ENCODE measurements around the gene DSCAM.

The DSCAM gene

DNA sequence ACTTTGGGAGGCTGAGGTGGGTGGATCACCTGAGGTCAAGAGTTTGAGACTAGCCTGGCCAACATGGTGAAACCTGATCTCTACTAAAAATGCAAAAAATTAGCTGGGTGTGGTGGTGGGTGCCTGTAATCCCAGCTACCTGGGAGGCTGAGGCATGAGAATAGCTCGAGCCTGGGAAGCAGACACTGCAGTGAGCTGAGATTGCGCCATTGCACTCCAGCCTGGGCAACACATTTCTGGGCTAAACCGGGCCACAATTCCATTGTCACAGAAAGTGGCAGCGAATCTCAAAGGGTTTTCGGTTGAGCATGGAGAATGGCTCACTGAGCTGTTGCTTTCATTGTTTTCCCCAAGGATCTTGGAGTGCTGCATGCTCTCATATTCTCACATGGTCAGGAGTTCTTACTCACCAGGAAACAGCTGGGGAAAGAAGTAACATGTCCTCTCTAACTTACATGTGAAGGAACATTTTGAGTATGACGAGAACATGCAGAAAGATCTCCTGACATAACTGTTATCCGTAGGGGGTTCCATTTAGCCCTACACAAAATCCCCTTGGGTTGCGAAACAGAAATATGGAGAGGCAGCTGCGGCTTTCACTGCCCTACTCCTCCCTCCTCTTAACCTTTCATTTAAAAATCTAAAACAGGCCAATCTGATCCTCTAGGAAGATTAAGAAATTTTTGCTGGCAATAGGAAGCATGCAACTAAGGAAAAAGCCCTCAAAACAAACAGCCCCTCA, 638.6 kb downstream of the DSCAM start:
- Histone ChIP-seq H3K4me1 (ENCODE audit: control insufficient read depth, insufficient read depth, low read length, poor library complexity, severe bottlenecking) (no peaks in the 10 kb centered on the region), H3K36me3 (ENCODE audit: control insufficient read depth, insufficient read depth, low read length) (no peaks in the 10 kb centered on the region), H3K9me3 (ENCODE audit: control insufficient read depth, low read length) (no peaks in the 10 kb centered on the region), H3K4me3 (ENCODE audit: insufficient read depth, low read depth, low read length, poor library complexity, severe bottlenecking) (no peak overlapping the region), H3K27me3 (replicated peaks; ENCODE audit: control insufficient read depth, insufficient read depth, low read length, poor library complexity, severe bottlenecking) (no peaks in the 10 kb centered on the region), H3K27ac (ENCODE audit: insufficient read depth, low read length, poor library complexity, severe bottlenecking) (no peak overlapping the region)
- no peak for DNase-seq

DNA sequence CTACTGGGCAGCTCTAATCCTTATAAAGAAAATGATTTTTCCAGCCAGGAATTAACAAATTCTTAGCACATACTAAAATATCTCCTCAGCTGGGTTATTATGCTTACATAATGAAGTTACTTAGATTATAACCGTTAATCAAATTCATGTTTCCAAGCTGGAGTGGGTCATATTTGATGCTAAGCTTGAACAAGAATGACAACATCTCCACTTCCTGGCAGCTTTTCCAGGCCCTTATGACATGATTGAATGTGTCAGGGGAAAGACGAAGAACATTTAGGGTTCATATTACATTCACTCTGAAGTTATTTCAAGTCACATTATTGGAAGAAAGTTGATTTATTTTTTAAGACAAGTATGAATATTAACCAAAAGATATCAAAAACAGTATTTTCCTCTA, 646.0 kb downstream of the DSCAM start:
- no peaks in the 10 kb centered on the region for H3K27me3 ChIP-seq (replicated peaks; ENCODE audit: control insufficient read depth, insufficient read depth, low read length, poor library complexity, severe bottlenecking)
- no peaks in the 10 kb centered on the region for H3K4me1 ChIP-seq (ENCODE audit: control insufficient read depth, insufficient read depth, low read length, poor library complexity, severe bottlenecking)
- no peak overlapping the region for H3K4me3 ChIP-seq (ENCODE audit: insufficient read depth, low read depth, low read length, poor library complexity, severe bottlenecking)
- no peaks in the 10 kb centered on the region for H3K9me3 ChIP-seq (ENCODE audit: control insufficient read depth, low read length)
- H3K36me3 ChIP-seq (ENCODE audit: control insufficient read depth, insufficient read depth, low read length), result no peaks in the 10 kb centered on the region
- H3K27ac ChIP-seq (ENCODE audit: insufficient read depth, low read length, poor library complexity, severe bottlenecking), result no peak overlapping the region
- no peak for DNase-seq

DNA sequence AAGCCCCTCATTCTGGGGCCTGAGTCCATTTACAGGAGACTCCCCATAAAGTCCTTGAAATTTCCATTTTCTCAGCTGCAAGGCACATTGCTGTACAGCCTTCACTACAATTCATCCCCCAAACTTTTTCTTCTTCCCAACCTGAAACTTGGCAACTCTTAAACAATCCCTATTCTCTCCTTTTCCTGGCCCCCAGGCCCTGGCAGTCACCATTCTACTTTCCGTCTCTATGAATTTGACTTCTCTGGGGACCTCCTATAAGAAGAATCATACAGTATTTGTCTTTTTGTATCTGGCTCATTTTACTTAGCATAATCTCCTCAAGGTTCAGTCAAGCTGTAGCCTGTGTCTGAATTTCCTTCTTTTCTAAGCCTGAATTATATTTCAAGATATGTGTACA, 646.8 kb downstream of the DSCAM start:
- Histone ChIP-seq H3K4me3 (ENCODE audit: insufficient read depth, low read depth, low read length, poor library complexity, severe bottlenecking) (no peak overlapping the region), H3K36me3 (ENCODE audit: control insufficient read depth, insufficient read depth, low read length) (no peaks in the 10 kb centered on the region), H3K27me3 (replicated peaks; ENCODE audit: control insufficient read depth, insufficient read depth, low read length, poor library complexity, severe bottlenecking) (no peaks in the 10 kb centered on the region), H3K9me3 (ENCODE audit: control insufficient read depth, low read length) (no peaks in the 10 kb centered on the region), H3K4me1 (ENCODE audit: control insufficient read depth, insufficient read depth, low read length, poor library complexity, severe bottlenecking) (no peaks in the 10 kb centered on the region), H3K27ac (ENCODE audit: insufficient read depth, low read length, poor library complexity, severe bottlenecking) (no peak overlapping the region)
- no peak for DNase-seq

DNA sequence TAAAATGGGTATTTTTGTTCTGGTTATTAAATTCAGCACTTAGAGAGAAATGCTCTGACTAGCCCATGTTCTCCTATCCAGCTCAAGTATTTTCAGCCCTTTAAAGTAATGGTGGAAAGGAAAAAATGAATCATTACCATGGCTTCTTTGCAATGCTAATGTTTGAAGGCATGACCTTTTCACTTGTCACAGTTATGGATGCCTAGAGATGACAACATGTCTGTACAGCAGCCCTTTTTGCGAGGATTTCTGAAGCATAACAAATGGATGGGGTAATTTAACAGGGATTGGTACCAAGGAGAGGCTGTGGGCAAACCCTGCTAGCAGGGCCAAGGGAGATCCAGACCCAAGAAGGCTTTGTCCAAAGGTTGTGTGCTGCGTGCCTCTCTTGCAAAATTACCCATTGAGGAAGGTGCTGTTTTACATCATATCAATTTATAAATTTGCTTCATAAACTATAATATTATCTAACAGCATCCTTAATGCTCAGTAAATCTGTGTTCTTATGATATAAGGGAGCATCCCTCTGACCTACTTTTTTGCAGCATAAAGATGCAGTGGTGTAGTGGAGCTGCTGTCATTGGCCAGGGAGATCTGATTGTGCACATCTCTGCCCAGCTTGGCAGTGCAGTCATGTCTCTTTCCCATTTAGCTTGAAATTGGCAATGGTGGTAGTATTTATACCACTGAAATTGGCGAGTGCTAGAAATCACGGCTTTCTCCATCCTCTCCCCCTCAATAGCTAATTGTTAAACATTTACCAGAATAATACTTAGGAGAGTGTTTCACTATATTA, 652.6 kb downstream of the DSCAM start:
- Histone ChIP-seq H3K27ac (ENCODE audit: insufficient read depth, low read length, poor library complexity, severe bottlenecking) (no peak overlapping the region), H3K9me3 (ENCODE audit: control insufficient read depth, low read length) (no peaks in the 10 kb centered on the region), H3K36me3 (ENCODE audit: control insufficient read depth, insufficient read depth, low read length) (no peaks in the 10 kb centered on the region), H3K4me3 (ENCODE audit: insufficient read depth, low read depth, low read length, poor library complexity, severe bottlenecking) (no peak overlapping the region), H3K27me3 (replicated peaks; ENCODE audit: control insufficient read depth, insufficient read depth, low read length, poor library complexity, severe bottlenecking) (no peaks in the 10 kb centered on the region), H3K4me1 (ENCODE audit: control insufficient read depth, insufficient read depth, low read length, poor library complexity, severe bottlenecking) (no peaks in the 10 kb centered on the region)
- no peak for DNase-seq

DNA sequence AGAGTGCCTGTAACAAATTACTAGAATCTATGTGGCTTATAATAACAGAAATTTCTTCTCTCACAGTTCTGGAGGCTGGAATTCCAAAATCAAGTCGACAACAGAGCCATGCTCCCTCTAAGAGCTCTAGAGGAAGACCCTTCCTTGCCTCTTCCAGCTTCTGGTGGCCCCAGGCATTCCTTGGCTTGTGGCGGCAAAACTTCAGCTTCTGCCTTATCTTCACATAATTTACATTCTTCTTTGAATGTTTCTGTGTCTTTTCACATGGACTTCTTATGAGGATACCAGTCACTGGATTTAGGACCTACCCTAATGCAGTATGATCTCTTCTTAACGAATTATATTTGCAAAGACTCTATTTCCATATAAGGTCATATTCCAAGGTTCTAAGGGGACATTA, 655.3 kb downstream of the DSCAM start:
- Histone ChIP-seq H3K27me3 (replicated peaks; ENCODE audit: control insufficient read depth, insufficient read depth, low read length, poor library complexity, severe bottlenecking) (no peaks in the 10 kb centered on the region), H3K36me3 (ENCODE audit: control insufficient read depth, insufficient read depth, low read length) (no peaks in the 10 kb centered on the region), H3K27ac (ENCODE audit: insufficient read depth, low read length, poor library complexity, severe bottlenecking) (no peak overlapping the region), H3K9me3 (ENCODE audit: control insufficient read depth, low read length) (no peaks in the 10 kb centered on the region), H3K4me1 (ENCODE audit: control insufficient read depth, insufficient read depth, low read length, poor library complexity, severe bottlenecking) (no peaks in the 10 kb centered on the region), H3K4me3 (ENCODE audit: insufficient read depth, low read depth, low read length, poor library complexity, severe bottlenecking) (no peak overlapping the region)
- DNase-seq, result no peak

DNA sequence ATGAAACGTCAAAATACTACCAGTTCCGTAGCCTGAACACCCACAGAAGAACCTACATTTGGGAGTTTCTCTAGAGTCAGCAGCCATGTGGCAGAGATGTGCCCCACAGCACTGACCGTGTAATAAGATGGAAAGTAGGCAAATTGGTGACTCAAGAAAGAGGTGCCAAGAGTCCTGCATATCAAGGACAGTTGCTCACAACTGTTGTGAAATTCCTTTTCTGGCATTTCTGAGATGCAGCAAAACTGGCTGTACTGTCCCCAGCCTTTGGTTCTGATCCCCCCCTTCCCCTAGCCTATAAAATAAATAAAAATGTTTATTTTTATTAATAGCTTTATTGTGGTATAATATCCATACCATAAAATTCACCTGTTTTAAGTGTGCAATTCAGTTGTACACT, 655.8 kb downstream of the DSCAM start:
- H3K27me3 ChIP-seq (replicated peaks; ENCODE audit: control insufficient read depth, insufficient read depth, low read length, poor library complexity, severe bottlenecking), result no peaks in the 10 kb centered on the region
- no peaks in the 10 kb centered on the region for H3K9me3 ChIP-seq (ENCODE audit: control insufficient read depth, low read length)
- H3K36me3 ChIP-seq (ENCODE audit: control insufficient read depth, insufficient read depth, low read length), result no peaks in the 10 kb centered on the region
- H3K4me1 ChIP-seq (ENCODE audit: control insufficient read depth, insufficient read depth, low read length, poor library complexity, severe bottlenecking), result no peaks in the 10 kb centered on the region
- no peak overlapping the region for H3K4me3 ChIP-seq (ENCODE audit: insufficient read depth, low read depth, low read length, poor library complexity, severe bottlenecking)
- no peak overlapping the region for H3K27ac ChIP-seq (ENCODE audit: insufficient read depth, low read length, poor library complexity, severe bottlenecking)
- DNase-seq, result no peak

DNA sequence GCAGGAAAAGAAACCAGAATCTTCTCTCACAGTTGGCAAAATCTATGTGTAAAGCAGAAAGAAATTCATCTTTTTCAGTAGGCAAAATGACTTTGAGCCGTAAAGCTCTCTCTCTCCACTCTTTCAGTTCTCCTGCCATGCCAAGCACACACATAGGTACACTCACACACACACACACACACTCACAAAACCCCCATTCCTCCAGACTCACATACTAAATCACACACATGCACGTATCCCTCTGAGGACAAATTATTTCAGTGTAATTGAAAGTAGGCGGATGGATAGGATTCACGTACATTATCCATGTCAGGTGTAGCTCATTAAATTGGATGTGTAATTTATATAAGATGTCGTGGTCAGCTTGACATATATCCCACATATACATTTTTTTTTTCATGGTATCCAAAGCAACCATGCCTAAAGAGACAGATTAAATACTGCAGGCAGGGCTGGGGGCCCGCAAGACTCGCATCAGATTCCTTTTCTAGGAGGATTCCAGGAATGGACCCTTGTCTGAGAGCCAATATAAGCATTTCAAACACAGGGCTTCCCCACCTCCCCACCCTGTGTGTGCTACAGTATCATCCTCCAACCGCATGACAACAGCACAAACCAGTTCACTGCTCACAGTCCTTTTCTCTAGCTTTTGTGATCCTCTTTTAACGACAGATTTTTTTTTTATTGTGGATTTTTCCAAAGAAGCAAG, 658.9 kb downstream of the DSCAM start:
- no peak overlapping the region for H3K4me3 ChIP-seq (ENCODE audit: insufficient read depth, low read depth, low read length, poor library complexity, severe bottlenecking)
- H3K27me3 ChIP-seq (replicated peaks; ENCODE audit: control insufficient read depth, insufficient read depth, low read length, poor library complexity, severe bottlenecking), result no peaks in the 10 kb centered on the region

DNA sequence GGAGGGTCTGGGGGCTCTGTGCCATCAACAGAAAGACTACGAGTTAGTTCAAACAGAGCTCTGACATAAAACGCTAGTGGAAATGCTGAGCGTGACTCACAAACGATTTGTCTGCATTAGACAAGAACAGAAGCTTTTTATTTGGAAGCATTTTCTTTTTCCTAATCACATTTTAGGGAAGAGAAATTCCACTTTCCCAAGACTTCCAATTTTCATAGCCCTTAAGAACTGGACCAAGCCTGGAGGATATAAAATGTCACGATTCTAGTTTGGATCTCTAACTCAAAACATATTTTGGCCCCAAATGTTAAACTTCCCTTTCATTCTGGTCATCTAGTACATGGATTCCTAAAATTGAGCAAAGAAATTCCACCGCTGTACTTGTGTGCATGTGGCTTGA, 659.7 kb downstream of the DSCAM start:
- Histone ChIP-seq H3K4me1 (ENCODE audit: control insufficient read depth, insufficient read depth, low read length, poor library complexity, severe bottlenecking) (no peaks in the 10 kb centered on the region), H3K36me3 (ENCODE audit: control insufficient read depth, insufficient read depth, low read length) (no peaks in the 10 kb centered on the region), H3K27ac (ENCODE audit: insufficient read depth, low read length, poor library complexity, severe bottlenecking) (no peak overlapping the region), H3K27me3 (replicated peaks; ENCODE audit: control insufficient read depth, insufficient read depth, low read length, poor library complexity, severe bottlenecking) (no peaks in the 10 kb centered on the region), H3K9me3 (ENCODE audit: control insufficient read depth, low read length) (no peaks in the 10 kb centered on the region), H3K4me3 (ENCODE audit: insufficient read depth, low read depth, low read length, poor library complexity, severe bottlenecking) (no peak overlapping the region)
- no peak for DNase-seq

More for the DNA sequence above, 658.9 kb downstream of the DSCAM start:
- no peak overlapping the region for H3K27ac ChIP-seq (ENCODE audit: insufficient read depth, low read length, poor library complexity, severe bottlenecking)
- H3K36me3 ChIP-seq (ENCODE audit: control insufficient read depth, insufficient read depth, low read length), result no peaks in the 10 kb centered on the region
- no peak for DNase-seq
- H3K4me1 ChIP-seq (ENCODE audit: control insufficient read depth, insufficient read depth, low read length, poor library complexity, severe bottlenecking), result no peaks in the 10 kb centered on the region
- H3K9me3 ChIP-seq (ENCODE audit: control insufficient read depth, low read length), result no peaks in the 10 kb centered on the region

DNA sequence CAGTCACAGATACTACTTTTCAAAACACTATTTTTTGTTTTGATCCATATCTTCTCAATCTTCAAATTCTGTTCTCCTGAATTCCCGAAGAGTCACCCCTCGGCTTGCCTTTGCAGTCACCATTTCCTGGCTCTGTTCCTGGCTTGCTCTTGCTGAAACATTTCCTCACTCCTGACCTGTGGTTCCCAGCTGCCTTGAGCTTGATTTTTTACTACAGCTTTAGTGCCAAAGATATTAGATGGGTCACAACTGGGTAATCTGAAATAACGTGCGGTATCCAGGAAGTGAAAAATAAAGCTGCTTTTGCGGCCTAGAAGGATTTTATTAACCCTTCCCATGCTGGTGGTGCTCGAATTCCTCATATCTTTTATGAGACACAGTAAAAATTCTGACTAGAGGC, 660.9 kb downstream of the DSCAM start:
- Histone ChIP-seq H3K36me3 (ENCODE audit: control insufficient read depth, insufficient read depth, low read length) (no peaks in the 10 kb centered on the region), H3K4me1 (ENCODE audit: control insufficient read depth, insufficient read depth, low read length, poor library complexity, severe bottlenecking) (no peaks in the 10 kb centered on the region), H3K9me3 (ENCODE audit: control insufficient read depth, low read length) (no peaks in the 10 kb centered on the region), H3K4me3 (ENCODE audit: insufficient read depth, low read depth, low read length, poor library complexity, severe bottlenecking) (no peak overlapping the region), H3K27ac (ENCODE audit: insufficient read depth, low read length, poor library complexity, severe bottlenecking) (no peak overlapping the region), H3K27me3 (replicated peaks; ENCODE audit: control insufficient read depth, insufficient read depth, low read length, poor library complexity, severe bottlenecking) (no peaks in the 10 kb centered on the region)
- no peak for DNase-seq

DNA sequence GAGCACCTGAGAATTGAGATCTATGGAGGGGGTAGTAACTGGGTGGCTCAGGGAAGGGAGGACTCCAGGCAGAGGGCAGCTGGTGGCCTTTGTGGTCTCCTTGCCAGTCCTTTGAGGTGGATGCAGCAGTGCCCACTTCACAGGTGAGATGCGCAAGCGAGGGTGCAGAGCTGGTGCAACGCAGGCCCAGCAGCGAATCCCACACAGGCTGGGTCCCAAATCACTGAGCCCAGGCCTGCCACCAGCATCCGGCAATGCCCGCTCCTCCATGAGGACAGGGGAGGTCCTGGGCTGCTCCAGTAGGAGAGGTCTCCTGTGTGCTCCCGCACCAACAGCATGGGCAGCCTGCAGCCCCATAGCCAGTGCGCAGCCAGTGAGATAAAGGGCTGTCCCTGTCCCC, 661.8 kb downstream of the DSCAM start:
- no peak overlapping the region for H3K4me3 ChIP-seq (ENCODE audit: insufficient read depth, low read depth, low read length, poor library complexity, severe bottlenecking)
- no peaks in the 10 kb centered on the region for H3K27me3 ChIP-seq (replicated peaks; ENCODE audit: control insufficient read depth, insufficient read depth, low read length, poor library complexity, severe bottlenecking)
- no peaks in the 10 kb centered on the region for H3K4me1 ChIP-seq (ENCODE audit: control insufficient read depth, insufficient read depth, low read length, poor library complexity, severe bottlenecking)
- no peaks in the 10 kb centered on the region for H3K36me3 ChIP-seq (ENCODE audit: control insufficient read depth, insufficient read depth, low read length)
- no peaks in the 10 kb centered on the region for H3K9me3 ChIP-seq (ENCODE audit: control insufficient read depth, low read length)
- no peak for DNase-seq
- H3K27ac ChIP-seq (ENCODE audit: insufficient read depth, low read length, poor library complexity, severe bottlenecking), result no peak overlapping the region

Measured in effector memory CD4-positive, alpha-beta T cell (primary cell).